Measurements from ENCODE around the gene COG7.

Gene COG7

GRCh38 chr16:23356941-23357340, 96.0 kb downstream of the COG7 start:
- TF ChIP-seq CTCF (IDR thresholded peaks at IDR 0.05; ENCODE audit: low read length): no peak
- TF ChIP-seq EZH2 (optimal IDR thresholded peaks at IDR 0.05; ENCODE audit: low read depth, low read length): no peak
- TF ChIP-seq EZH2phosphoT487 (IDR thresholded peaks at IDR 0.05; ENCODE audit: low read length): no peak

GRCh38 chr16:23355106-23355670, 97.8 kb downstream of the COG7 start:
- H3K9me3 ChIP-seq (replicated peaks; ENCODE audit: insufficient read depth, low read length): no peaks in the 10 kb centered on the region
- no peak for TF ChIP-seq CTCF (IDR thresholded peaks at IDR 0.05; ENCODE audit: low read length)
- TF ChIP-seq EZH2 (optimal IDR thresholded peaks at IDR 0.05; ENCODE audit: low read depth, low read length): no peak
- TF ChIP-seq EZH2phosphoT487 (IDR thresholded peaks at IDR 0.05; ENCODE audit: low read length): no peak
- no peak overlapping the region for H3K4me2 ChIP-seq (ENCODE audit: low read depth, low read length)
- no peaks in the 10 kb centered on the region for H3K9me2 ChIP-seq (replicated peaks; ENCODE audit: insufficient read depth, low read length)
- no peaks in the 10 kb centered on the region for H3F3A ChIP-seq (ENCODE audit: insufficient read depth, low read length)
- no peak overlapping the region for H2AFZ ChIP-seq (ENCODE audit: low read length)
- no peak overlapping the region for H3K9ac ChIP-seq (ENCODE audit: low read length)
- H3K4me3 ChIP-seq (ENCODE audit: low read length): no peak overlapping the region
- H3K4me1 ChIP-seq (ENCODE audit: low read length): peaks cover 26% of the 10 kb centered on the region
- no peaks in the 10 kb centered on the region for H4K20me1 ChIP-seq (ENCODE audit: insufficient read depth, low read length)
- no peaks in the 10 kb centered on the region for H3K79me2 ChIP-seq (ENCODE audit: low read length)
- H3K27ac ChIP-seq (ENCODE audit: low read length): no peak overlapping the region
- DNase-seq: no peak
- no peaks in the 10 kb centered on the region for H3K27me3 ChIP-seq (replicated peaks; ENCODE audit: insufficient read depth, low read length)
- no peaks in the 10 kb centered on the region for H3K36me3 ChIP-seq (replicated peaks; ENCODE audit: insufficient read depth, low read length)

More at GRCh38 chr16:23356941-23357340, 96.0 kb downstream of the COG7 start:
- H4K20me1 ChIP-seq (ENCODE audit: insufficient read depth, low read length): no peaks in the 10 kb centered on the region
- H3K4me3 ChIP-seq (ENCODE audit: low read length): no peak overlapping the region
- H3K27ac ChIP-seq (ENCODE audit: low read length): no peak overlapping the region
- no peaks in the 10 kb centered on the region for H3K27me3 ChIP-seq (replicated peaks; ENCODE audit: insufficient read depth, low read length)
- no peak for DNase-seq
- no peaks in the 10 kb centered on the region for H3K9me3 ChIP-seq (replicated peaks; ENCODE audit: insufficient read depth, low read length)
- no peak overlapping the region for H3K9ac ChIP-seq (ENCODE audit: low read length)
- H3K79me2 ChIP-seq (ENCODE audit: low read length): no peaks in the 10 kb centered on the region
- no peaks in the 10 kb centered on the region for H3K36me3 ChIP-seq (replicated peaks; ENCODE audit: insufficient read depth, low read length)
- H3K4me1 ChIP-seq (ENCODE audit: low read length): peaks cover 10% of the 10 kb centered on the region
- H3F3A ChIP-seq (ENCODE audit: insufficient read depth, low read length): no peaks in the 10 kb centered on the region
- H2AFZ ChIP-seq (ENCODE audit: low read length): no peak overlapping the region
- H3K9me2 ChIP-seq (replicated peaks; ENCODE audit: insufficient read depth, low read length): no peaks in the 10 kb centered on the region
- no peak overlapping the region for H3K4me2 ChIP-seq (ENCODE audit: low read depth, low read length)

GRCh38 chr16:23354246-23354645, 98.7 kb downstream of the COG7 start:
- Histone ChIP-seq H4K20me1 (ENCODE audit: insufficient read depth, low read length) (no peaks in the 10 kb centered on the region), H3K36me3 (replicated peaks; ENCODE audit: insufficient read depth, low read length) (no peaks in the 10 kb centered on the region), H3K9me2 (replicated peaks; ENCODE audit: insufficient read depth, low read length) (no peaks in the 10 kb centered on the region), H3K4me2 (ENCODE audit: low read depth, low read length) (no peak overlapping the region), H3K79me2 (ENCODE audit: low read length) (no peaks in the 10 kb centered on the region), H3K4me3 (ENCODE audit: low read length) (no peak overlapping the region), H3K9me3 (replicated peaks; ENCODE audit: insufficient read depth, low read length) (no peaks in the 10 kb centered on the region), H3F3A (ENCODE audit: insufficient read depth, low read length) (no peaks in the 10 kb centered on the region), H2AFZ (ENCODE audit: low read length) (no peak overlapping the region), H3K27me3 (replicated peaks; ENCODE audit: insufficient read depth, low read length) (no peaks in the 10 kb centered on the region), H3K9ac (ENCODE audit: low read length) (no peak overlapping the region), H3K4me1 (ENCODE audit: low read length) (peaks cover 34% of the 10 kb centered on the region), H3K27ac (ENCODE audit: low read length) (no peak overlapping the region)
- TF ChIP-seq CTCF (IDR thresholded peaks at IDR 0.05; ENCODE audit: low read length): no peak
- TF ChIP-seq EZH2 (optimal IDR thresholded peaks at IDR 0.05; ENCODE audit: low read depth, low read length): no peak
- no peak for TF ChIP-seq EZH2phosphoT487 (IDR thresholded peaks at IDR 0.05; ENCODE audit: low read length)
- DNase-seq: no peak
